Measurements from ENCODE around the gene CDIP1. TPM values are rescaled to one million over a fixed set of nuclear protein-coding genes. Genes with fewer than 3 reads are reported as not detected.
A peak's percentile ranks its signal among the peaks of the same experiment; 100 is the strongest.

Gene CDIP1
- polyA plus RNA-seq, 4 donors, result 21.0 to 31.1 (median 28.3) TPM

- no peak for DNase-seq (ENCODE audit: low read depth in 4 of 4, low spot score in 3 of 4)
These were observed 20.5 kb downstream of the CDIP1 start for GRCh38 chr16:4517812-4518680.

- DNase-seq (ENCODE audit: low read depth in 4 of 4, low spot score in 3 of 4), result no peak
These were observed 22.9 kb downstream of the CDIP1 start for GRCh38 chr16:4515611-4516233.

- DNase-seq (ENCODE audit: low read depth in 4 of 4, low spot score in 3 of 4), result no peak
These were observed 24.0 kb downstream of the CDIP1 start for GRCh38 chr16:4514606-4515005.

- DNase-seq (ENCODE audit: low read depth in 4 of 4, low spot score in 3 of 4), result no peak
These were observed 24.7 kb downstream of the CDIP1 start for GRCh38 chr16:4513881-4514280.

- DNase-seq (ENCODE audit: low read depth in 4 of 4, low spot score in 3 of 4), result no peak
These were observed 25.3 kb downstream of the CDIP1 start for GRCh38 chr16:4513086-4513860.

- no peak for DNase-seq (ENCODE audit: low read depth in 4 of 4, low spot score in 3 of 4)
These were observed 26.1 kb downstream of the CDIP1 start for GRCh38 chr16:4512473-4512872.

- no peak for DNase-seq (ENCODE audit: low read depth in 4 of 4, low spot score in 3 of 4)
These were observed 27.0 kb downstream of the CDIP1 start for GRCh38 chr16:4511441-4512082.

- no peak for DNase-seq (ENCODE audit: low read depth in 4 of 4, low spot score in 3 of 4)
These were observed 27.7 kb downstream of the CDIP1 start for GRCh38 chr16:4510747-4511426.

GRCh38 chr16:4510131-4510530, 28.4 kb downstream of the CDIP1 start:
- DNase-seq (ENCODE audit: low read depth in 4 of 4, low spot score in 3 of 4), result no peak

GRCh38 chr16:4509420-4509819, 29.2 kb downstream of the CDIP1 start:
- DNase-seq (ENCODE audit: low read depth in 4 of 4, low spot score in 3 of 4), result no peak

- DNase-seq (ENCODE audit: low read depth in 4 of 4, low spot score in 3 of 4), result no peak
These were observed 29.8 kb downstream of the CDIP1 start for GRCh38 chr16:4508806-4509205.

- no peak for DNase-seq (ENCODE audit: low read depth in 4 of 4, low spot score in 3 of 4)
These were observed 30.8 kb downstream of the CDIP1 start for GRCh38 chr16:4507588-4508345.

GRCh38 chr16:4506450-4506849, 32.1 kb downstream of the CDIP1 start:
- DNase-seq (ENCODE audit: low read depth in 4 of 4, low spot score in 3 of 4), result peak in 3 of 4 donors; percentile 33 to 48 (median 47)

GRCh38 chr16:4505356-4506147, 33.0 kb downstream of the CDIP1 start:
- DNase-seq (ENCODE audit: low read depth in 4 of 4, low spot score in 3 of 4), result no peak

- DNase-seq (ENCODE audit: low read depth in 4 of 4, low spot score in 3 of 4), result no peak
These were observed 37.5 kb downstream of the CDIP1 start for GRCh38 chr16:4501071-4501478.

- no peak for DNase-seq (ENCODE audit: low read depth in 4 of 4, low spot score in 3 of 4)
These were observed 38.3 kb downstream of the CDIP1 start for GRCh38 chr16:4500272-4500671.

GRCh38 chr16:4499196-4499555, 39.4 kb downstream of the CDIP1 start:
- no peak for DNase-seq (ENCODE audit: low read depth in 4 of 4, low spot score in 3 of 4)

GRCh38 chr16:4498546-4499195, 39.9 kb downstream of the CDIP1 start:
- DNase-seq (ENCODE audit: low read depth in 4 of 4, low spot score in 3 of 4), result no peak
